ENCODE data around the gene SHISAL1. TPM values are rescaled to one million over a fixed set of nuclear protein-coding genes. Genes with fewer than 3 reads are reported as not detected.
A peak's percentile ranks its signal among the peaks of the same experiment; 100 is the strongest.

The SHISAL1 gene
- total RNA-seq, 3 donors from 2014 or later, result 0.32 to 1.2 (median 0.33) TPM

DNA sequence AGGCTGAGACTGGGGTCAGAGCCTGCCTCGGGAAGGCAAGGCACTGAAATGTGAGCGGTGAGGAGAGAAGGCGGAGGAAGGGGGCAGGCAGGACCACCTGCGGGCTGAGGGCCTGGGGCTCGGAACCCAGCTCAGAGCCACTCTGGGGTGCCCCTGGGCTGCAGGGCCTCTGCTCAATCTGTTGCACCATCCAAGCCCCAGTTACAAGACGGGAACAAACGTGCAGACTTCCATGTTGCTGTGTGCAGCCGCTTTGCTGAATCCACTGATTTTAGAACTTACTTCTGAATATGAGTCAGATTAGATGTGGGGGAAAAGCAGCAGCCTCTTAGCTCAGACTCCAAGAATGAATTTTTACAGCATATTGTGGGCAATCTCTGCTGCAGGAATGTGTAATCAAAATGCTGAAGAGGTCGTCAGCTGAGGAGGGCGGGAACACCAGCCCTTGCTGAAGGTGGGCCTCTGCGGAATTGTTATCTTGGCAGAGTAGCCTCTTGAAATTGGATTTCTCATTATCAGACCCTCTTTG, 110.4 kb downstream of the SHISAL1 start:
- Histone ChIP-seq H3K36me3 (no peaks in the 10 kb centered on the region), H3K9me3 (no peaks in the 10 kb centered on the region), H3K4me3 (no peak overlapping the region), H3K4me1 (no peaks in the 10 kb centered on the region), H3K27ac (peak overlapping the region in 1 of 2 donors; percentile 12), H3K27me3 (peaks cover 0 to 15% of the 10 kb centered on the region in 2 donors)
- DNase-seq (ENCODE audit: low spot score in 2 of 2), result no peak
- TF ChIP-seq POLR2AphosphoS5 (IDR thresholded peaks at IDR 0.05) (no peak), POLR2A (IDR thresholded peaks at IDR 0.05) (no peak), CTCF (IDR thresholded peaks at IDR 0.05) (no peak)
- intact Hi-C loops (cut with DNase I; ENCODE audit: low total_unique reads), result no loop called here

- no peak overlapping the region for H3K27ac ChIP-seq
- no peaks in the 10 kb centered on the region for H3K36me3 ChIP-seq
- peaks cover 0 to 22% of the 10 kb centered on the region in 2 donors for H3K27me3 ChIP-seq
- no peak overlapping the region for H3K4me3 ChIP-seq
- TF ChIP-seq POLR2AphosphoS5 (IDR thresholded peaks at IDR 0.05) (no peak), CTCF (IDR thresholded peaks at IDR 0.05) (no peak), POLR2A (IDR thresholded peaks at IDR 0.05) (no peak)
- DNase-seq (ENCODE audit: low spot score in 2 of 2), result peak in 1 of 2 donors; percentile 40
- H3K9me3 ChIP-seq, result no peaks in the 10 kb centered on the region
- no peaks in the 10 kb centered on the region for H3K4me1 ChIP-seq
- intact Hi-C loops (cut with DNase I; ENCODE audit: low total_unique reads), result no loop called here
Observed at GRCh38 chr22:44201665-44202064, 111.1 kb downstream of the SHISAL1 start.

GRCh38 chr22:44200855-44201550, 111.7 kb downstream of the SHISAL1 start:
- Histone ChIP-seq H3K27me3 (peaks cover 0 to 29% of the 10 kb centered on the region in 2 donors), H3K4me1 (no peaks in the 10 kb centered on the region), H3K36me3 (no peaks in the 10 kb centered on the region), H3K9me3 (no peaks in the 10 kb centered on the region), H3K4me3 (no peak overlapping the region), H3K27ac (no peak overlapping the region)
- intact Hi-C loops (cut with DNase I; ENCODE audit: low total_unique reads), result no loop called here
- peak in 1 of 2 donors; percentile 46 for DNase-seq (ENCODE audit: low spot score in 2 of 2)
- TF ChIP-seq POLR2A (IDR thresholded peaks at IDR 0.05) (no peak), CTCF (IDR thresholded peaks at IDR 0.05) (no peak), POLR2AphosphoS5 (IDR thresholded peaks at IDR 0.05) (no peak)

GRCh38 chr22:44200451-44200850, 112.3 kb downstream of the SHISAL1 start:
- no peak for DNase-seq (ENCODE audit: low spot score in 2 of 2)
- peaks cover 0 to 33% of the 10 kb centered on the region in 2 donors for H3K27me3 ChIP-seq
- no peaks in the 10 kb centered on the region for H3K9me3 ChIP-seq
- intact Hi-C loops (cut with DNase I; ENCODE audit: low total_unique reads), result no loop called here
- H3K4me3 ChIP-seq, result no peak overlapping the region
- no peak overlapping the region for H3K27ac ChIP-seq
- H3K36me3 ChIP-seq, result no peaks in the 10 kb centered on the region
- no peaks in the 10 kb centered on the region for H3K4me1 ChIP-seq
- TF ChIP-seq POLR2A (IDR thresholded peaks at IDR 0.05) (no peak), POLR2AphosphoS5 (IDR thresholded peaks at IDR 0.05) (no peak), CTCF (IDR thresholded peaks at IDR 0.05) (no peak)

- Histone ChIP-seq H3K27me3 (peaks cover 0 to 39% of the 10 kb centered on the region in 2 donors), H3K4me3 (no peak overlapping the region), H3K4me1 (no peaks in the 10 kb centered on the region), H3K27ac (no peak overlapping the region), H3K36me3 (no peaks in the 10 kb centered on the region), H3K9me3 (no peaks in the 10 kb centered on the region)
- DNase-seq (ENCODE audit: low spot score in 2 of 2), result peak in 1 of 2 donors; percentile 35
- TF ChIP-seq CTCF (IDR thresholded peaks at IDR 0.05), result no peak
- no peak for TF ChIP-seq POLR2AphosphoS5 (IDR thresholded peaks at IDR 0.05)
- TF ChIP-seq POLR2A (IDR thresholded peaks at IDR 0.05), result no peak
- intact Hi-C loops (cut with DNase I; ENCODE audit: low total_unique reads), result loop anchor here (10.0 kb wide), 1 partner anchor 1185 kb away; no protein-coding TSS in a partner anchor
Observed at GRCh38 chr22:44199866-44200265, 112.9 kb downstream of the SHISAL1 start.
